ENCODE measurements around the gene STARD8.
A peak's percentile ranks its signal among the peaks of the same experiment; 100 is the strongest.

STARD8 gene

DNA sequence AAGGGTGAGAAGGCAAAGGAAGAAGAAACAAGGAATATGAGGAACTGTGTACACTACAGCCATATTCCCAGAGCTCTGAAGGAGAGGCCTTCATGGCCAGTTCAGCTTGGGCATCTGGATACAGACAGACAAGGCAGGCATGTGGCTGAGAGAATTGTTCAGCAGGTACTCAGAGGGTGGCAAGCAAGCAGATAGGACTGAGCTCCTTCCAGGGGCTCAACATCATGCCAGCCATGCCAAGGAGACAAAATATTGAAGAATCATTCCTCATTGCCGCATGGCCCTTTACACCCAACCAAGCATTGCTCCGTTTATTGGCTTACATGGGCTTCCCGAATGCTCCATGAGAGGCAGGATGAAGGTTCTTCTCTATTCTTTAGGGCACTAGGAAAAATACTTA lies 102.8 kb downstream of the STARD8 start:
- DNase-seq (ENCODE audit: low spot score), result no peak

DNA sequence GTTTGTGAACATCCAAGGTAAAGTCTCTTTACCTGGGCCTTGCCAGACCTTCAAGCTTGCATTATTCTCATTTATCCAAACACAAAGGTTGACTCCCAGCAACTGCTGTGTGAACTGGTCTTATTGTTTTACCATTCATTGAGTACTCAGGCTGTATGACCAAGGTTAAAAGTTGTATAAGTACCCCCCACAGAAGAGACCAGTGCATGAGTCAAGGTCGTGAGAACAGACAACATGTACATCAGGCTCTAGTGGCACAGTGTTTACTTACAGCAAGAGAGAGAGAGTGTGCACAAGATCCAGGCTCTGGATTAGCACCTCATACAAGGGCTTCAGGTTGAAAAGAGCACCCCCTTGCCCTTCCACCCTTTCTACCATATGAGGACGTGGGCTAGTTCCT lies 103.9 kb downstream of the STARD8 start:
- DNase-seq (ENCODE audit: low spot score), result no peak

DNA sequence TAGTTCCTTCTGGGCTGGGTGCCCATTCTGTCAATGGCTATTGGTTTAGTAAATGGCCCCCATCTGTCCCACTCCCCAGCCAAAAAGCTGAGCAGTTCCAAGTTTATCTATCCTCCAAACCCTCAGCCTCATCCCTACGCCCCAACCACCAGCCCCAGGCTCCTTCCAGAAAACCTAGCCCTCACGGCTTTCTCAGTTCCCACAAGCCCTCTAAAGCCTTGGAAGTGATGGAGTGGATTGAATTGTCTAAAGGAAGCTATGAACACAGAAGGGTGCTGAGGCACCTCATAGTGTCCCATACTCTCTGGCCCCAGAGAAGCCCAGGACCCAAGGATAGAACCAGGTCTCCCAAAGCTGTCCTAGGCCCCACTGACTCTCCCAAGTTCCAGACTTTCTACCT lies 105.8 kb downstream of the STARD8 start:
- no peak for DNase-seq (ENCODE audit: low spot score)

DNA sequence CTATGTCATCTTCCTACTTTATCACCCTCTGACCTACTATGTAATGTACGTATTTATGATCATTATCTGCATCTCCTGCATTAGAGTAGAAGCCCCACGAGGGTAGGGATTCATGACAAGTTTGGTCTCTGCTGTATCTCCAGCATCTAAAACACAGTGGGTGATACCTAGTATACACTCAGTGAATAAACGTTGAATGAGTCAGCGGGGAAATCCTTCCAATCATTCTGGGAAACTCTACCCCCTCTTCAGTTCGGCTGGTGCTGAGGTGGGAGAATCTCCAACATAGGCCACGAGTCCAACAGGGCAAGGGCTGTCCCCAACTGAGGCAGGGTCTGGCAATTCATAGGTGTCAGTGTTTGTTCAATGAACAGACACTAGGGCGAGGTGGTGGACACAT lies 106.9 kb downstream of the STARD8 start:
- DNase-seq (ENCODE audit: low spot score), result no peak

DNA sequence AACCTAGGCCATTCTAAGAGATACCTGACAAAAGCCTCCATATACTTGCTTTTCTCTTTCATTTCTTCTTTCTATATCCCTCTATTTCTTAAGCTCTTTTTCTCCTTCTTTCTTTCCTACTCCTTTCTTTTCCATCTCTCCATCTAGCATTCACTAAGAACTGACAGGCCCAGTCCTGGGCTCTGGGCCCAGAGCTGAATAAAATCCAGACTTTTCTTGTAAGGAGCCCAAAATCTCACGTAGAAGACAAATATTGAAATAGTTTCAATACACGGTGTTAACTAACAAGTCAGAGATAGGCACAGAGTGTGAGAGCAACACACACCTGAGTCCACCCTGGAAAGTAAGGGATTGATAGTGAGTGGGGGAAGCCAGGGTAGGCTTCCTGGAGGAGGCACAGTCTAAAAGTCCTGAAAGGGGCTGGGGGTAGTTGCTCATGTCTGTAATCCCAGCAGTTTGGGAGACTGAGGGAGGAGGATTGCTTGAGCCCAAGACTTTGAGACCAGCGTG lies 108.2 kb downstream of the STARD8 start:
- DNase-seq (ENCODE audit: low spot score), result no peak

DNA sequence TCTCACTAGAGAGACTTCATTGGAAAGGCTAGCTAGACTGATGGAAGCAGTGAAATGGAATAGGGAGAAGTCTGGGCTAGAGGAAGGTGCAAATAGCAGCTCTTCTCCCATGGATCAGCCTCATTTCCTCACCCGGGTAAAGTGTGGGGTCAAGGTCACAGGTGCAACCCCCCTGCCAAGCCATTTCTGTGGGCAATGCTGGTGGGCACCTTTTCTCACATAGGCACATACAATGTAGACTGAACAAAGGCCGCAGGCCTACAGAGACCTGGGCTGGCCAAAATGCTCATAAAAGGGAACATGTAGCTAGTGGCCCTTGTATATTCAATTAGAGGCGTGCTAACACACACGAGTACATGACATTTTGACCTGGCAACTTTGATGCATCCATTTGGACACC lies 109.9 kb downstream of the STARD8 start:
- DNase-seq (ENCODE audit: low spot score), result no peak

DNA sequence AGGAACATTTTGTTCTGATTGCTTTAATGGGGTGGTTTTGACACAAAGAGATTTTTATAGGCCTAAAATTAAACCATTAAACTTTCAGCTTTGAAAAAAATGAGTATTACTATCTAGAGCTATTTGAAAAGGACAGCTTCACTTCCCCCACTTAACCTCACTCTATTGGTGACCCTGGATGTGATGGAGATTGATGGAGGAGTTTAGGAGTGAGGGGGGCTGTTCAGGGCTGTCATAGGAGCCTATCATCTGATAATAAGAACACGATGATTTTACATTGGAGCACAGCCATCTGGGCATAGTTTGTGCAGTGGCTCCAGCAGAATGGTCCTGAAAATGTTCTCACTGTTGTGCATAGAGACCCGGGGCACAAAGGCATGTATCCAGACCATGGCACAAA lies 110.3 kb downstream of the STARD8 start:
- no peak for DNase-seq (ENCODE audit: low spot score)

DNA sequence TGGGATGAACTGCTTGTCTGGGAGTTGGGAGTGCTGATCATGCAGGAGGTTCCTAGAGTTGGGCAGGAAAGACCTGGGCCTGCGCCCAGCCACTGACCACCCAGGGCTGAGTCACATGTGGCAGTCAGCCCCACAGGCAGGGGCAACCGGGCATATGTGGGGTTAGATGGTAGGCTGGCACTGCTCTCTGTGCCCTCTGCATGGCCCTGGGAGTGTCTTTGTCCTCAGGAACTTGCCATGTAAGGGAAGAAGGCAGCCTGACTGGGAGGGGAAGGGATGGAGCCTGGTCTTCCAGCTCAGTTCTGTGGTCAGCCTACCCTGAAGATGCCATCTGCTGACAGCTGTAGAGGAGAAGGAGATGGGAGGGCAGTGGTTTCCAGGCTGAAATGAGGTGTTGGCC lies 111.2 kb downstream of the STARD8 start:
- no peak for DNase-seq (ENCODE audit: low spot score)

DNA sequence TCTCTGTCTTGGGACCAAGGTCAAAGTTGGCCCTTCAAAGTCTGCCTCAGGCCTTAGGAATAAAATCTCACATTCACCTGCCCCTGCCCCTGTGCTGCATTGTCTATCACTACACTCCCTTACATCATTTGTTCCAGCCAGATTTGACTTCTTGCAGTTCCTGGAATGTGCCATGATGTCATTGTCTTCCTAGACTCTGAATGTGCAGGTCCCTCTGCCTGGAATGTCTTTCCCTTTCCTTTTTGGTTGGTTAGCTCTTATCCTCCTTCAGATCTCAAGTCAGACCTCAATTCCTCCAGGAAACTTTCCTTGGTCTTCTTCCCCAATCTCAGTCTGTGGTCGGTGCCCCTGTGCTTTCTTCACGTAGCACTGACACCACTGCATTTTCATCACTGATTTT lies 113.6 kb downstream of the STARD8 start:
- no peak for DNase-seq (ENCODE audit: low spot score)

DNA sequence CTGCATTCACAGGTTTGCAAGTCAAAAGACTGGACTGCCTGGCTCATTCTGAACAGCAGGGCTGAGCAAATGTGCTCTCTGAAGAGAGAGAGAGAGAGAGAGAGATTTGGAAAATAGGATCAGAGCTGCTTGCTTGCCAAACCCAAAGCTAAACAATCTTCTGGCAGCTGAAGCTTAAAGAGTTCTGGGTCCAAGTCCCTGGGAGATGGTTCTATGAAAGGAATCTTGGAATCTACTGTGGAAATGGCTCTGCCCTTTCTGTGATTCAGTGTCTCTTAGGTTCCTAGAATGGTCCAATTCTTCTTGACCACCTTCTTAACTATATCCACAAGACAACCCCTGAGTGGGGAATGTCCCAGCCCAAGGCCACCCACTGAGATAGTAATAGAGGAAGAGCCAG lies 115.3 kb downstream of the STARD8 start:
- peak; percentile 12 for DNase-seq (ENCODE audit: low spot score)

DNA sequence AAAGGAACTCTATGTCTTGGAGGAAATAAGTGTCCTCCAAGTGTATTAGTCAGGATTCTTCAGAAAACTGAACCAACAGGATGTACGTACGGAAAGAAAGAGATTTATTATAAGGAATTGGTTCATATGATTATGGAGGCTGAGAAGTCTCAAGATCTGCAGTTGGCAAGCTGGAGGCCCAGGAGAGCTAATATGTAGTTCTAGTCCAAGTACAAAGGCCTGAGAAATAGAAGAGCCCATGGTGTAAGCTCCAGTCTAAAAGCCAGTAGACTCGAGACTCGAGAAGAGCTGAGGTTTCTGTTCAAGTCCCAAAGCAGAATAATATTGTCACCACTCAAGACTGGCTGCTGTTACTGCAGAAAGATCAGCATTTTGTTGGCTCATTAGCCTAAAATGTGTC lies 116.0 kb downstream of the STARD8 start:
- DNase-seq (ENCODE audit: low spot score), result no peak
